T follicular helper cell (primary cell): ENCODE data around the gene SLC2A4RG.
A peak's percentile ranks its signal among the peaks of the same experiment; 100 is the strongest.

Source experiments
- DNase-seq: peaks from one replicate; pipeline ENCODE4 v3.0.0-alpha.2; 2020; ENCODE audit warnings: low read depth

Gene SLC2A4RG

DNA sequence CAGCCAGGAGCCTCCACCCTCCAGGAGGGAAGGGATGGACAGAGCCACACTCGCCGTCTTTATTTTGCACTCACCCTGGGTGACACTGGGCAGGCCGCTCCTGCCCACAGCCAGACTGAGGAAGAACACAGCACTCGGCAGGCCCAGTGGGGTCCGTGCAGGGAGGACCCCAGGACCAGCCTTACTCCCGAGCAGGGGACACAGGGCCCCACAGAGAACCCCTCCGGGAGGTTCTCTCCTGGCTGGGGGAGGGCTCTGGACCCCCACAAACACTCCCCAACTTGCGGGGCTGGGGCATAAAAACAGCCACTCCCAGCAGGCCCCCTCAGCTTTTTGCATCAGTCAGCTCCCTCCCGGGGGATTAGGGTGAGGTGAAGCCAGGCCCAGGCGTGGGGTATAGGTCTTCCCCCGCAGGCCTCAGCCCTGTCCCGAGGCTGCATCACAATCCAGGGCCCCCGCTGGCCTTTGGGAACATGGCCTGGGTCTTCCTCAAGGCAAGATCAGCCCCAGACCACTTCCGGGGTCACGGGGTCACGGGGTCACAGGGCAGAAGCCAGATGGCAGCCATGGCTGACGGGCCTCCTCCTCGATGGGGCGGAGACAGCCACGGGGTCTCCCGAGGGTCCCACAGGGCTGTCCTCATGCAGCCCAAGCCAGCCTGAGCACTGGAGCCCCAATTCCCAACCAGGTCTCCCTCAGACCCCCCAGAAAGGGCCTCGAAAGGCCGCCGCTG lies 39.9 kb upstream of the SLC2A4RG start:
- DNase-seq, result no peak

DNA sequence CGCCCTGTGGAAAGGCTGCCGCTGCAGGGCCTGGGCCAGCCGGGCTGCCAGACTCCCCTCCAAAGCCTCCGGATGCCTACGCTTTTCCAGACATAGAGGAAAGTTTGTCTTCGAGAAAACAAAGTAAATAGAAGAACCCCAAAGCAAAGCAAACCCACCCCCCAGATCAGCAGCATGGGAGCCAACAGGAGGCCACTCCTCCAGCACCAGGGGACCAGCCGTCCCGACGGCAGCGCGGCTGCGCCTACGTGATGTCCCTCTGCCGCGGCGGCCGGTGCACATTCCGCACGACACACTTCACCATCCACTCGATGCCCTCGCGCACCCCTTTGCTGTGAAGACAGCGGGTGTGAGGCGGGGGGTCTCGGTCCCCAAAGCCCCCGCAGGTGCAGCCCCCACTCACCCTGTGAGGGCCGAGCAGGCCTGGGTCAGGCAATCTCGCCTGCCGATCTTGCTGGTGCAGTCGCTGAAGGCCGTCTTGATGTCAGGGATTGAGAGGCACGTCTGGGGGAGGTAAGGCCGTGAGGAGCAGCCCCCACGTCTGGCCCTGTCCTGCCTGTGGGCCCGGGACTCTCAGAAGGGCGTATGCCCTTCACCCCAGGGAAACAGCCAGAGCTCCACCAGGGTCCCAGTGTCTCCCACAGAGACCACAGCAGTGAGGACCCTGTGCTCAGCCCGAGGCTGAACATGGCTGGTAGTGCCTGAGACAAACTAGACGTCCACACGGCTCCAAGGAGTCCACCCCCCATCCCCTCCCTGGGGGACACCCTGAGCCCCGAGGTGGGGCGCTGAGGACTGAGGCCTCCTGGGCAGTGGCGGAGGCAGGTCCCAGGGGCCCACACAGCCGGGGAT lies 39.2 kb upstream of the SLC2A4RG start:
- no peak for DNase-seq

GRCh38 chr20:63701051-63701328 lies 38.6 kb upstream of the SLC2A4RG start:
- no peak for DNase-seq

DNA sequence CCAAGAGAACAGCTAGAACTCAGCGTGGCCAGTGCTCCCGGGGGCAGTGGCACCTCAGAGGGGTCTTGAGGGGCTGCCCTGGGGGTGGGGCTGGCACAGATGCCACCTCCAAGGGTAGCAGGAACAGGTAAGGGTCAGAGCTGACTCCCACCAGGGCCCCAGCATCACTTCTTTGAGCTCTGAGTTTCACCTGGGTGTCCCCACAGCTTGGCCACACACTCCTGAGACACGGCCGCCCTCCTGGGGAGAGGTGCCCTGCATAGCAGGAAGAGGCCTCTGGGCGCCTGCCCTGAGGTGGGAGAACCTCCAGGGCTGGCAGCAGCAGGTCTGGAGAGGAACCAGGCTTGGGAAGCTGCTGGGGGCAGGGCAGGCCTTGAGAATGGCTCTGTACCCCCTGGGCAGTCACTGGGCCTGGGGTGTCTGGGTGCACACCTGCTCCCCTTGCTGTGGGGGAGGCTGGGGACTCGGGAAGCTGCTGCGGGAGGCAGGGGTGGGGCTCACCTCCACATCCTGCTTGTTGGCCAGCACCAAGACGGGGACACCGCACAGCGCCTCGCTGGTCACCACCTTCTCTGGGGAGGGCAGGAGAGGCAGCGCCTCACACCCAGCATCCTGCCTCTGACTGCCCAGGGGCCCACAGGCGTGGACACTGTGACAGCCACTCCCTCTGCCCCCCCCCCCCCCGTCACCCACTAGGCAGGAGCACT lies 38.1 kb upstream of the SLC2A4RG start:
- DNase-seq, result no peak

GRCh38 chr20:63702036-63702665 lies 37.4 kb upstream of the SLC2A4RG start:
- DNase-seq, result no peak

DNA sequence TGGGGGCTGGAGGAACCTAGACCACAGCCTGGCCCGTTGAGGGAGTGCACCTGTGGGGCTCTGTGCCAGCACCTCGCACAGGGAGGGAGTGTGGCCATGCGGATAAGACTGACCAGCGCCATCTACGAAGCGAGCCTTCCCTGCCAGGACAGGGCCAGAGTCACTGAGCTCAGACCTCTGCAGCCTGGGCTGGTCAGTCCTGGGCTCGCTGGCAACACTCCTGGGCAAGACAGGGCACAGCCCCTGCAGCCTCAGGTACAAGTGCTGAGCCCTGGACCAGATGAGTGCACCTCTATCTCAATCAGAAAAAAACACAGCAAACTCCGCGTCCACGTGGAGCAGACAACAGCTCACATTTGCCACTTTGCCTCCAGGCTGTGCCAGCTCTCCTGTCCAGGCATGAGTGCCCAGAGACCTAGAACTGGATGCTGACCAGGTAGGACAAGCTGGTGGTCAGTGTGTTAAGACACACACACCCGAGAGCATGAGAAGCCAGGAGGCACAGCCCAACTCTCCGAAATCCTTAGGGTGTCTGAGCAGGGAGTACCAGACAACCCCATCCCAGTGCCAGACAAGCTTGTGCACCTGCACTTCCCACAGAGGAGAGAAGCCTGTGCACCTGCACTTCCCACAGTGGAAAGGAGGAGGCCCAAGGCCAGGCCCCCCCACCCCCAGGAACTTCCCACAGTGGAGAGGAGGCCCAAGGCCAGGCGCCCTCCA lies 36.7 kb upstream of the SLC2A4RG start:
- DNase-seq, result no peak

DNA sequence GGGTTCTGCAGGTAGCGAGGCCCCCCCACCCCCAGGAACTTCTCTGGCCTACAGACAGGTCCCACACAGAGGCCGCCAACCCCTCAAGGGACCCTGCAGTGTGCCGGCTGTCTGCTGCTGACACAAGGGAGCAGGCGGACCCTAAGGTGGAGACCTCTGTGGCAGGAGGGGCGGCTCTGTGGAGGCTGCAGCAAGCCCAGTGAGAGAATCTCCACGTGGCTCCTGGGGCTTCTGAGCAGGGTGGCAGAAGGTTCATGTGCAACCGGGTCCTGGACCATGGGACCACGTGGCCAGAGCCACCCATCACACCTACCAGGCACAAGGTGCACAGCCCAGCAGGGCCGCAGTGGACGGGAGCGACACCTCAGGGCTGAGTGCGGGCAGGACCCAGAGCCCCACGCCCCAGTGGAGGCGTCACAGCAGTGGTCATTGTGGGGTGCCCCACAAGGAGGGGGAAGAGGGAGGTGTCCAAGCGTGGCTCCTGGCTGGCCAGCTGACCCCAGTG lies 36.1 kb upstream of the SLC2A4RG start:
- no peak for DNase-seq

DNA sequence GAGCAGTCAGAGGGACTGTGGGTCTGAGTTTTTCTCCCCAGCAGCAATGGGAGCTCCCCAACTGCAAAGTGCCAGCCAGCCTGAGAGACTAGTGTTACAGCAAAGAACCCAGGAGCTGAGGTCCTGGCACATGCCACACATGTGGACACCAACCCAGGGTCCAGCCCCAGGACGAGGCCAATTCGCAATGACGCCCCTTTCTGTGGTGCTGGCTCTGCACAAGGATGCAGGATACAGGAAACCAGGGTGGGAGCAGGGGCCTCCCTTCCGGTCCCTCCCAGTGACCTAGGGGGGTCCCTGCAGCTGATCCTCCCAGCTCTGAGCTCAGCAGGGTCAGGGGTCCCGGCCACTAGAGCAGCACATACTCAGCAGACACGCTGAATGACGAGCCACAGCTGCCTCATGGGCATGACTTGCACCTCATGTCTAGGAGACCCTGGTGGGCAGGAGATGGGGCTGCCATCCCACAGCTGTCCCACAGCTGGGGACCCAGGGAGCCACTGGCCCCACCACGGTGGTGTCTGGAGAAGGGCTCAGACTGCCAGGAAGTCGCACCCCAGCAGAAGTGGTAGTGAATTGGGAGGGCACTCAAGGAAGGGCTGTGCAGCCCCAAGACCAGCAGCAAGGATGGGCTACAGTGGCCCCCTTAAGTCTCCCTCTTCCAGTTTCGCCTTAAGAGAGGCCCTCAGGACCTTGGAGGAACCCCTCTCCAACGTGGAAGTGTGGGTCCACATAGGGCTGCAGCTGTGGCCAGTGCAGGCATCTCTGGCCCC lies 35.4 kb upstream of the SLC2A4RG start:
- DNase-seq, result no peak

DNA sequence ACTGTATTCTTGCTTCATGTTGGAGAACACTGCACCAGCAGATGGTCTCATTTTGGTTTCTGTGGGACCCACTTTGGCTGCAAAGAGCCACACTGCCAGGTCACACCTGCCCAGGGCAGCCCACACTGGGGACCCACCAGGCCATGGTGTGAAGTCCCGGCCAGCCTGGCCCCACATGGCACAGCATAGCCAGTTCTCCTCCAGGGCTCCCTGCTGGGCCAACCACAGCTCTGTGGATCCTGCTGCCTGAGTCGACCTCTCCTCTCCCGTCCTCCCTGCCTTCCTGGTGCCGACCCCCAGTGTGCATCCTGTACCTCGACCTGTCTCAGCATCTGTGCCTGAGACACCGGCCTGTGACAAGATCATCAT lies 34.8 kb upstream of the SLC2A4RG start:
- DNase-seq, result no peak

DNA sequence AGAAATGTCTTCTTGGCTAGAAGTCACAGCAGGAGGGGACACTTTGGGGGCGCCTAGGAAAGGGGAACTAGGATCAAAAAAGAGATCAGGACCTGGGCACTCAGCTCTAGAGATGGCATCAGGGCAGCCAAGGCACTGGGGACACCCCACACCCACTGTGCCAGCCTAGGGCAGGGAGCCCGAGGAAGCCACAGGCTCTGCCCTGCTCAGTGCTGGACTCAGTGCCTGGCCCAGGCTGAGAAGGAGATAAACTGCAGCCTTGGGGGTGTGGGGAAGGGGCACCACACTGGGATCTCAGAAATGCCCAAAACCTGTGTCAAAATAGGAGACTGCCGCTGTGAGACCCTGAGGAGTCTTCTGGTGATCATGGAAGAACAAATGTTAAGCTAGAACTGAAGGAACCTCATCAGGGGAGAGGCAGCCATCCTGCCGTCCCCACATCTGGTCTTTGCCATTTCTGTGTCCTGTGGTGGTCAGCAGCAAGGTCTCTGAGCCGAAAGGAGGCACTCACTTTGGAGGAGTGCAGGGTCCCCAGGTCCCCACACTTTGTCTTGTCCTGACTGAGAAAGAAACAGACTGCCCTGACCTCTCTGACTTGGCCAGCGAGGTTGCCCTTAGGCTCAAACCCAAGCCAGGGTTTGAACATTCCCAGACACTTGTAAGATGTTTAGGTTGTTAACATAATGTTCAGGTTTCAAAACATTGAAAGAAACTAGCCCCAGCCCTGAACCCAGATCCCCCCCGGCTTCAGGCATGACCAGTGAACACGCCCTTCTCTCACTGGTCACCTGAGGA lies 34.1 kb upstream of the SLC2A4RG start:
- DNase-seq, result no peak

DNA sequence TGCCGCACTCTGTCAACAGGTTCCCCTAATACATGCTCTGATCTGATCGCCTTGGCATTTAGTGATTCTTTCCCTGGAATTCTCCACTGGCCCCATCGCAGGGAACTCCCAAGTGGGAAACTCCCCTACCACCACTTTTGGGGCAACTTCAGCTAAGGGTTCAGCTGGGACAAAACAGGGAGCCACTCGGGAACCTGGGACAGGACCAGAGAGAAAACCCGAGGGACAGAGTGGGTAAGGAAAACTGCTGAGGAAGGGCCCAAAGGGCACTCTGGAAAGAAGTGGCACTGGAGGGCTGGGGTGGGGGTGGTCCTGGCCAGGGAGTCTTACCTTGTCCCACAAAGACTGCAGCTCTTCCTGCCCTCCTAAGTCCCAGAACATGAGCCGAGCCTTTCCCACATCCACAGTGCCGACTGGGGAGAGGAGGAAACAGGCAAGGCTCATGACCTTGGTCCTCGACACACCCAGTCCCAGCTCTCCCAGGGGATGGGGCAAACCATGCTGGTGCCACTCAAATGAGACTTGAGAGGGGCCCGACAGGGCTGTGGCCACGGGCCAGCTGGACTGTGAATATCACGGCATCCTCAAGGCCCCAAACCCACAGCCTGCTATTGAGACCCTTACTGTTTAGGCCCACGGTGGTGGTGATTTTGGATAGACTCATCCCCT lies 33.4 kb upstream of the SLC2A4RG start:
- no peak for DNase-seq

DNA sequence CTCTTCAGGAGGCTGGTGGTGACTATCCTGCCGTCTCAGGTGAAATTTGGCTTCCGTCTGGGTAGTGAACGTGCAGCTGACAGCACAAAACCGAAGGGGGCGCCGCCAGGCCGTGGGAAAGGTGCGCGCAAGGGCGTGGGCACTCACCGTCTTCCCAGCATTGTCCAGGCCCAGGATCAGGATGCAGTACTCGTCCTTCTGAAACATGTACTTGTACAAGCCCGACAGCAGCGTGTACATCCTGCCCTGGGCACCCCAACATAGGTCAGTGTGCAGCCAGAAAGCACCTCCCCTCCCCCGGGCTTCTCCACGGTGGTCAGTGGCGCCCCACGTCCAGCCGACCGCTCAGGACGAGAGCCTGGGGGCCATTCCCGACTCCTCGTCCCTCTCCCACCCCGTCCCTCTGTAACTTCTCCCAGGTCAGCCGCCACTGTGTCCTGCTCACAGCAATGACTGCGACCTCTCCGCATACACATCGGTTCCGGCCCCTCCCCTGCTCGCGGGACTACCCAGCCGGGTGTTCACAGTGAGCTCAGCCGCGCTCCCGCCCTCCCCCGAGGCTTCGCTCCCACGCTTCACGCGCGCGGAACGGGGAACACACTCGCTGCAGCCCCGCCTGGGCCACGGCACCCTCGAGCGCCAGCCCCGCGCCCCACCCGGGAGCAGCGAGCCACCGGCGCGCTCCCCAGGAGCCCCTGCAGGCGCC lies 32.6 kb upstream of the SLC2A4RG start:
- peak; percentile 58 for DNase-seq

DNA sequence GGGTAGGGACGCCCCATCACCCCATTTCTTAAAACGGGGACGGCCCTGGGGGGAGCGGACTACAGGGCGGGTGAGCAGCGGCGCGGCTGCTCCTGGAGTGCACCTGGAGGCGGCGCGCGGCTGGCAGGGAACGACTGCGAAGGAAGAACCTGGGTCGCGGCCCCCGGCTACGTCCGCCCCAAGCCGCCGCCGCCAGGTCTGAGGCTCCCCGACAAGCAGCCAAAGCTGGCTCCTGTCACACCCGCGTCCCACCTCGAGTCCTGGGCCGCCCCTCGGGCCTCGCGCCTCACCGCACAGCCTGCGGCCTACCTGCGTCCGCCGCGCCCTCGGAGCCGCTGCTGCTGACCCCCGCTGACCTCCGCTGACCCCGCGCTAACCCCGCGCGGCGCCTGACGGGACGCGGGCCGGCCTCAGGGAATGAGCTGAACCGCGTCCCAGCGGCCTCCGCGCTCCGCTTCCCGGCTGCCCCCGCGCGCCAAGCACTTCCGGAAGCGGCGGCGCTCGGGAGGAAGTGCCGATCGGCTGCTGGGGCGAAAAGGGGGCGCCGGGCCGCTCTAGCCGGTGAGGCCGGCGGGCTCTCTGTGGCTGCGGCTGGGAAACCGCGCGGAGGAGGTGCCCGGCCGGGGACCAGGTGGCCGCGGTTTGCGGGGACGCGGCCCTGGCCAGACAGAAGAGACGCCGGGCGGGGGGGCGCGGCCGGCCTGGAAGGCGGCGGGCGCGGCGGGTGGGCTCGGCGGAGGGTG lies 31.8 kb upstream of the SLC2A4RG start, which contains the start of the genes ARFRP1 and ZGPAT:
Gene ARFRP1 (minus strand): TSS at position 419 of the 743 bp plus-strand sequence. CDS start 885 bp downstream, outside the sequence.
Gene ZGPAT (plus strand): TSS at position 482 of the 743 bp plus-strand sequence. CDS start 542 bp downstream, outside the sequence.
- DNase-seq, result peak; percentile 78

GRCh38 chr20:63708301-63709148 lies 31.1 kb upstream of the SLC2A4RG start:
- no peak for DNase-seq

DNA sequence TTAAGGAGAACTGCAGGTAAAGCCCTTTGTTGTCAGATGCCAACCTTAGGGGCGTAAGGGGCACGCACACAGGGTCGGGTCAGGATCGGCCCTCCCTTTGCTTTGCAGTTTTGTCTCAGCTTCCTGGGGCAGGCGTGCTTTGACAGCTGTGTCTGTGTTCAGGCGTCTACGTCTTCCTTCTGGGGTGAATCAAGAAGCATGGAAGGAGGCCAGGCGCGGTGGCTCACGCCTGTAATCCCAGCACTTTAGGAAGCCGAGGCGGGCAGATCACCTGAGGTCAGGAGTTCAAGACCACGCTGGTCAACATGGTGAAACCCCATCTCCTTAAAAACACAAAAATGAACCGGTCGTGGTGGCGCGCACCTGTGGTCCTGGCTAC lies 30.4 kb upstream of the SLC2A4RG start:
- no peak for DNase-seq

DNA sequence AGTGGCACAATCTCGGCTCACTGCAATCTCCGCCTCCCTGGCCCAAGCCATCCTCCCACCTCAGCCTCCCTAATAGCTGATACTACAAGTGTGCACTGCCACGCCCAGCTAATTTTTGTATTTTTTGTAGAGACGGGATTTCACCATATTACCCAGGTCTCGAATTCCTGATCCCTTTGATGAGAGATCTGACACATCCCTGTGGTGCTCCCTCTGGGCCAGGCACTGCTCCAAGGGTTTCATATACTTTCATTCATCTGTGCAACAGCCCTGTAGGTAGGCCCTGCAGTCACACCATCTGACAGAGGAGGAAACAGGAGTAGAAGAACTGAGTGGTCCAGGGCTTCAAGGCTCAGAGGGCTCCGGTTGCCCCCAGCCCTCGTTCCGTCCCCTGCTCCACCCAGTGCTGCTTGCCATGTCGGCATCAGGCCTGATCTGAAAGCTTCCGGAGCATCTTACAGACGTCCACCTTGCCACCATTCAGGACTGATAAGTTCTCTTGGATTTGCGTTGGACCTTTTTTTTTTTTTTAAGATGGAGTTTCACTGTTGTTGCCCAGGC lies 28.4 kb upstream of the SLC2A4RG start:
- DNase-seq, result no peak

DNA sequence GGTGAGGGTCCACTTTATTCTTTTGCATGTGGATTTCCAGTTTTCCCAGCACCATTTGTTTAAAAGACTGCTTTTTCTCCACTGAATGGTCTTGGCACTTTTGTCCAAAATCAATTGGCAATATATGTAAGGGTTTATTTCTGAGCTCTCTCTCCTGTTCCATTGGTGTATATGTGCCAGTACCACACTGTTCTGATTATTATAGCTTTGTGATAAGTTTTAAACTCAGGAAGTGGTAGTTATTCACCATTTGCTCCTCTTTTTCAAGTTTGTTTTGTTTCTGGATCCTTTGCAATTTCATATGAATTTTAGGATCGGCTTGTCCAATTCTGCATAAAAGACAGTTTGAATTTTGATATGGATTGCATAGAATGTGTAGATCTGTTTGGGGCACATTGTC lies 27.4 kb upstream of the SLC2A4RG start:
- no peak for DNase-seq
